HuH-7.5 (cell line): ENCODE measurements around the gene NMS.

Source experiments
- DNase-seq: peaks from one replicate; pipeline ENCODE4 v3.0.0; 2011; ENCODE audit warnings: low spot score

Gene NMS

GRCh38 chr2:100485396-100485795 is 15.1 kb downstream of the NMS start:
- no peak for DNase-seq

DNA sequence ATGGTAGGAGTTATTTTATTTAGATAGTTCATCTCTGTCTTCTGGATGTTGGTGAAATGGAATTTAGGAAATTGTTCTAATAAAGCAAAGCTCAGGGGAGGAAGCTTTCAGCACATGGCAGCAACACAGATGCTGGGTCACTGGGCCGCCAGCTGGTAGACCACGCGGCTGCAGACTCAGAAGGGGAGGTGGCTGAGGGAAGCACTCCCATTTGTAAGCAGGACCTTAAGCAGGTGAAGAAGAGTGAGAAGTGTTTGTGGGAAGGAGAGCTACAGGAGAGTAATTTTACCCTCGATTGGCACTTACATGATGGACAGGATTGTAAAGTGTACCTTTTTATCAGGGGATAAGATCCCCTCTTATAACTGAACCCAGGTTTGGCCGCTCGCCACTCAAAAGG is 24.4 kb downstream of the NMS start:
- no peak for DNase-seq

- DNase-seq = no peak
Measured at GRCh38 chr2:100502782-100503181, 32.5 kb downstream of the NMS start.

DNA sequence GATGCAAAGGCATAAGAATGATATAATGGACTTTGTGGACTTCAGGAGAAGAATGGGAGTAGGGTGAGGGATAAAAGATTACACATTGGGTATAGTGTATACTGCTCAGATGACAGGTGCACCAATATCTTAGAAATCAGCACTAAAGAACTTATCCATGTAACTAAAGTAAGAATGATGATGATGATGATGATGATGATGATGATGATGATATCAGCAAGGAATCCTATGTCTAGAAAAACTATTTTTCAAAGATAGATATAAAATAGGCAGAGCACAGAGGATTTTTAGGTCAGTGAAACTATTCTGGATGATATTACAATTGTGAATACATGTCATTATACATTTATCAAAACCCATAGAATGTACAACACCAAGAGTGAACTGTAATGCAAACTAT is 34.3 kb downstream of the NMS start:
- DNase-seq = no peak

GRCh38 chr2:100509066-100509465 is 38.8 kb downstream of the NMS start:
- no peak for DNase-seq

DNA sequence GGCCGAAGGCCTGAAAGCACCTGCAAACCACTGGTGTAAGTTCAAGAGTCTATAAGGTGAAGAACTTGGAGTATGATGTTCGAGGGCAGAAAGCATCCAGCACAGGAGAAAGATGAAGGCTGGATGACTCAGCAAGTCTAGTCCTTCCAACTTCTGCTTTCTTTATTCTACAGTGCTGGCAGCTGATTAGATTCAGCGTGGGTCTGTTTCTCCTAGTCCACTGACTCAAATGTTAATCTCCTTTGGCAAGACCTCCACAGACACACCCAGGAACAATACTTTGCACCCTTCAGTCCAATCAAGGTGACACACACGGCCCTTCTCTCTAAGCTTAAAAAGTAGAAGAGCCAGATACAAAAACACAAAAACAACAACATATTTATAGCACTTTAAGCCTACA is 43.4 kb downstream of the NMS start:
- DNase-seq = no peak

GRCh38 chr2:100517556-100517955 is 47.3 kb downstream of the NMS start:
- no peak for DNase-seq

DNA sequence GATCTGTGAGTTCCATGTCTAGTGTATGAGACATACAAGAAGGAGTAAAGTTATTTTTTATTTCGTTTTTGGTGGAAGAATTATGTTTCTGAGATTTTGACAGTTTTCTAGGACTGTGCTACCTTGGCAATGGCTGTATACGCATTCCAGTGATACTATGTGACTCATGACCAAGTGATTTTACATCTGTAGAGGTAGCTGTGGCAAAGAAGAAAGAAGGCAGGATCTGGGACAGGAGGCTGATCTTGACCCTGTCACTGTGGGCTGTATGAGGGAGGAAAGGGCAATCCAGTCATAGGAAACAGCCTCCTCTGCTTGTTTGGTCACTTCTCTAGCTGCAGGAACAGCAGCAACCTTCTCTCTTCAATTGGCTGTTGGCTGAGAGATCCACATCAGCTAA is 48.5 kb downstream of the NMS start:
- no peak for DNase-seq

DNA sequence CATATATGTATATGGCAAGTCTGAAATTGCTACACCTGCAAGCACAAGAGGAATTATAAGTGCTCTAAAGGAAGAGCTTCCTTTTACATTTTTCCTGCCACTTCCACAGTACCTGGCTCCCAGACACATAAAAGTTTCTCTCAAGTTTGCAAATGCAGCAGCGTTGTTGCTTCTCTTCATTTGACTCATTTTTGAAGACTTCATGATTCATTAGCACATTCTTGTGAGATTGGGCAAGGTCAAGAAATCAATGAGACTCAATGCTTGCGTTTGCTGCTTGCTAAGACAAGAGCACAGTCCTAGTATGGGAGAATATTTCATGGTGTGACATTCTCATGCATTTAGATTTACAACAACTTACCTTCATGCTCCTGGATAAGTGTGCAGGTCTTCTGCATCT is 49.9 kb downstream of the NMS start:
- no peak for DNase-seq

- no peak for DNase-seq
Measured at GRCh38 chr2:100522430-100522829, 52.1 kb downstream of the NMS start.

- DNase-seq = no peak
Measured at GRCh38 chr2:100524331-100524730, 54.0 kb downstream of the NMS start.

DNA sequence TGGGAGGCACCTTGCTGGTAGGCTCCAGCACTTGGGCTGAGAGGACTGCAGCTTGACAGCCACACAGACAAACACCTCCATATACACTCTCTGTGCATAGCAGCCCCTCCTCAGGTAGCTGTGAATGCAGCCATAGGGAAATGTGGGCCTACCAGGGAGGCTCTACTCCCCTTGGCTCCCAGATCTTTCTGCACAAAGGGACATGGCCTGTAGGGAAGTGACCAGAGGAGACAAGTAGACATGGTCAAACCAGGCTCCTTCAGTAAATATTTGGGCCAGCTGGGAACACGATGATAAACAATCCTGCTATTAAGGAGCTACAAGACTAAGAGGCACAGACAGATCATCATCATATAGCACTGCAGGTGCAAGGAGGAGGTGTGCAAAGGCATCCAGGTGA is 56.6 kb downstream of the NMS start:
- no peak for DNase-seq

DNA sequence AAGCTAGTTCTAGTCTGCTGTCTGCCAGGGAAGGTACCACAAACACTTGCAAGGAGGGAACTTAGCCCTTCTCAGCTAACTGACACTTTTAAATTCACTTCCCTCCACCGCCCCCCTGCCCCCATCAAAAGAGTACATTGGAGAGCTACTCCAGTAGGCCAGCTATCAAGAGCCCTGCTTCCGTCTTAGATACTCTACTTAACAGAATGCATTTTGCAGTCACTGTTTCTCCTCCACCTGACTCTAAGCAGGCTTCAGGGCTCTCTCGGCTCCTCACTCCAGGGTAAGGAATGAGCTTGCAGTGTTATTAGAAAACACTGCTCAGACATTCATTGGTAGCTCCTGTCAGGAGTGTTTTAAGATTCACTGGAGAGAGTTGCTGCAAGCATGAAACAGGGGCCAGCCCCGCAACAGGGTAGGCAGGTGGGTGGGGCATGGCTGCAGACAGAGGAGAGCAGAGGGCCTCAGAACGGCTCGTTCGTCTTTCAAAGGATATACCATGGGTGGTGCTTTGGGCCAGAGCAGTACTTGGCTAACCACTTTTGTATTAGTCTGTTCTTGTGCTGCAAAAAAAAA is 57.2 kb downstream of the NMS start:
- no peak for DNase-seq

DNA sequence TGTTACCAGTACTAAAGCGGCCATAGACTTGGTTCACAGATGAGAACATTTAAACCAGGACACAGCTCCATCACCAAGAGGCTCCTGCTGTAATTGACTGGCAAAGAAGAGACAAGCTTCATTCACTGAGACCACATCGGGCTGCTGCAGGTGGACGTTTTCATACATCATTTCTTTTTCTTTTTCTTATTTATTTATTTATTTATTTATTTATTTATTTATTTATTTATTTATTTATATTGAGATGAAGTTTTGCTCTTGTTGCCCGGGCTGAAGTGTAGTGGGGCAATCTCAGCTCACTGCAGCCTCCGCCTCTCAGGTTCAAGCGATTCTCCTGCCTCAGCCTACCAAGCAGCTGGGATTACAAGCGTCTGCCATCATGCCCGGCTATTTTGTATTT is 58.9 kb downstream of the NMS start:
- no peak for DNase-seq

DNA sequence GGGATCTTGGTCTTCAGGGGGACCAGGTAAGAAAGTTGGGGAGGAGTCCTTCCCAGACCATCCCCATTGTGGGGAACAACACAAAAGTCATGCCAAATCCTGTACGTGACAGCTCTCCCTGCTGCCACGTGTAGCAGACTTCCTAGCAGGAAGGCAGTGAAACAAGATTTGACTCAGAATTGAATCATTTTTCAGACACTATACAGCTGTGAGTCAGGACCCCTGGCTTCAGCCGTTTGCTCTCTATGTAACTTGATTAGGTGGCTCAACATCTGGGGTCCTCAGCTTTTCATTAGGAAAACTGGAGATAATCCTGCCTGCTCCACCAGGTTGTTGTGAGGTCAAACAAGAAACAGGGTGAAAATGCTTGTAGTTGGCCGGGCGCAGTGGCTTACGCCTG is 59.6 kb downstream of the NMS start:
- DNase-seq = no peak
